GM18517 (cell line): ENCODE measurements around the gene ICE2.
A peak's percentile ranks its signal among the peaks of the same experiment; 100 is the strongest.
"Not testable (repeated sequence)": the region's sequence is repeated elsewhere in the genome, so short reads cannot be mapped to it uniquely, and the experiment has no call there.

Experiments used
- ATAC-seq: cut with Tn5 transposase; IDR thresholded peaks from one replicate; pipeline ENCODE4 v1.9.1; 2021; ENCODE audit warnings: mild to moderate bottlenecking, moderate library complexity; ENCODE audit not compliant: unreplicated experiment

ICE2 gene

DNA sequence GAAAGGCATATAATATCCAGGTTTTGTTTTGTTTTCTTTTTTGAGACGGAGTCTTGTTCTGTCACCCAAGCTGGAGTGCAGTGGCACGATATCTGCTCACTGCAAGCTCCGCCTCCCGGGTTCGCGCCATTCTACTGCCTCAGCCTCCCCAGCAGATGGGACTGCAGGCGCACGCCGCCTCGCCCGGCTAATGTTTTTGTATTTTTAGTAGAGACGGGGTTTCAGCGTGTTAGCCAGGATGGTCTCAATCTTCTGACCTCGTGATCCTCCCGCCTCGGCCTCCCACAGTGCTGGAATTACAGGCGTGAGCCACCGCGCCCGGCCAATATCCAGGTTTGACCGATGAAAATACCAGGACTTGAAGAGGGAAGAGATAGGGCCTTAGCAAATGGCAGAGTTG, 66.1 kb downstream of the ICE2 start:
- not testable (repeated sequence) for ATAC-seq

DNA sequence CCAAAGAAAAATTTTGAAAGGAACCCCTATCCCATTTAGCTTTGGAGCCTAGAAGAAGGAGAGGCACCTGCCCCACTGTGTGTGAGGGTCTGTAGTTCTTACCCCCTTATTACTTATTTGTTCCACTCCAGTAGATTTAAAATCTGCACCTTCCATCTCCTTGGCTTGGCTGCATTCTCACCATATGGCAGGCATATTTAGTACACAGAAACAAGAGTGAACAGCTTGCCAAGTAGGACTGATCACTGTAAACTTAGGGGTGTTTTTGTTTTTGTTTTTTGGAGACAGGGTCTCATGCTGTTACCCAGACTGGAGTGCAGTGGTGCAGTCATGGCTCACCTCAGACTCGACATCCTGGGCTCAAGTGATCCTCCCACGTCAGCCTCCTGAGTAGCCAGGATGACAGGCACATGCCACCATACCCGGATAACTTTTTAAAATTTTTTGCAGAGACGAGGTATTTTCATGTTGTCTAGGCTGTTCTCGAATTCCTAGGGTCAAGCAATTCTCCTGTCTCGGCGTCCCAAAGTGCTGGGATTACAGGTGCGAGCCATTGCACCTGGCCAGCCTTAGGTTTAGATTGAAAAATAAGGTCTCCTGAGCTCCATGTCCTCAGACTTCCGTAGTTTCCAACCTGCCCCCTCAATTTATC, 67.0 kb downstream of the ICE2 start:
- no peak for ATAC-seq

DNA sequence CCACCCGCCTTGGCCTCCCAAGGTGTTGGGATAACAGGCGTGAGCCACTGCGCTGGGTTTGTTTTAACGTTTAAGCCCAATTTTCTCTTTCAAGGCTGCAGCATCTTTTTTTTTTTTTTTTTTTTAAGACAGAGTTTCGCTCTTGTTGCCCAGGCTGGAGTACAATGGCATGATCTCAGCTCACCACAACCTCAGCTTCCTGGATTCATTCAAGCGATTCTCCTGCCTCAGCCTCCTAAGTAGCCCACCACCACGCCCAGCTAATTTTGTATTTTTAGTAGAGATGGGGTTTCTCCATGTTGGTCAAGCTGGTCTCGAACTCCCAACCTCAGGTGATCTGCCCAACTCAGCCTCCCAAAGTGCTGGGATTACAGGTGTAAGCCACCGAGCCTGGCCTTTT, 68.6 kb downstream of the ICE2 start:
- not testable (repeated sequence) for ATAC-seq

DNA sequence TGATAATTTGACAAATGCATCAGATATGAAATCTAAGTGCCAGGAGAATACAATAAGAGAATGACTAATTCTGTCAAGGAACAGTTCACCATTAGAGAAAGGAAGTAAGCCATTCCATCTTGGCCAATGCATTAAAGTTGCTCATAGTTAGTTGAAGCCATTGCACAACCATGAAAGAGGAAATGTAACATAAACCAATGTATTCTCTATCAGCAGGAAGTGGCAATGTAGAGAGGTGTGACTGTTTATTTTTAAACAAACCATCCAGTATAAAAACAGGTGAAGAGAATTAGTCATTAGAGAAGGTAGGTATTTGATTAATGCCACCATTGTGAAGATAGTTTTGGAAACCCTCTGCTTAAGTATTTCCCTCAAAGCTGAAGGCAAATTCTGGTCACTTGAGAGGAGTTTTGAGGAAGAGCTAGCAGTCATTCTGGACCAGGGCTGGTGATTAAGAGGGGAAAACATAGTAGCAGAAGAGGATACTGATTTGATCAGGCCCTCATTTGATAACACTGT, 70.4 kb downstream of the ICE2 start:
- ATAC-seq, result no peak

- ATAC-seq, result no peak
Observed at GRCh38 chr15:60407415-60407805, 71.5 kb downstream of the ICE2 start.

- no peak for ATAC-seq
Observed at GRCh38 chr15:60406513-60407414, 72.2 kb downstream of the ICE2 start.

GRCh38 chr15:60405399-60405798, 73.5 kb downstream of the ICE2 start:
- no peak for ATAC-seq

DNA sequence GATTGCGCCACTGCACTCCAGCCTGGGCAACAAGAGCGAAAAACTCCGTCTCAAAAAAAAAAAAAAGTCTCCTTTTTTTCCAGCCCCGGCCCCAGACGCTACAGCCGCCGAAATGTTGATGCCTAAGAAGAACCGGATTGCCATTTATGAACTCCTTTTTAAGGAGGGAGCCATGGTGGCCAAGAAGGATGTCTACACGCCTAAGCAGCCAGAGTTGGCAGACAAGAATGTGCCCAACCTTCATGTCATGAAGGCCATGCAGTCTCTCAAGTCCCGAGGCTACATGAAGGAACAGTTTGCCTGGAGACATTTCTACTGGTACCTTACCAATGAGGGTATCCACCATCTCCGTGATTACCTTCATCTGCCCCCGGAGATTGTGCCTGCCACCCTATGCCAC, 74.6 kb downstream of the ICE2 start:
- not testable (repeated sequence) for ATAC-seq

DNA sequence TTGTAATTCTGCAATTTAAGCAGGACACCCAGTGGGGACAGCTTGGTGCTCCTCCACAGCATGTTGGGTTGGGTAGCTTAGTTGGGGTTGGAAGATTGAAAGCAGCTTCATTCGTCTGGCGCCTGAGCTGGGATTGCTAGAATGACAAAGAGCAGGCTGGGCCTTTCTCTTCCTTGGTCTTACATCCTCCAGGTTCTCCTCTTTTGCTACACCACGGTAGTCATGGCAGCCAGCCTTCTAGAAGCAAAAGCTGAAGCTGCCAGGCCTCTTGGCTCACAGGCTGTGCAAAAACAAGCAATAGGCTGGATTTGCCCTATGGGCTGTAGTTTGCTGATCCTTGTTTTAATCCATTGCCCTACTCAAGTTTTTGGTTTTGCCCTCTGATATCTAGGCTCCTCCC, 78.0 kb downstream of the ICE2 start:
- ATAC-seq, result no peak

GRCh38 chr15:60399931-60400330, 79.0 kb downstream of the ICE2 start:
- no peak for ATAC-seq

GRCh38 chr15:60399246-60399915, 79.6 kb downstream of the ICE2 start:
- ATAC-seq, result no peak

- ATAC-seq, result peak; percentile 65
Observed at GRCh38 chr15:60397772-60398445, 81.0 kb downstream of the ICE2 start, which contains the start of gene ANXA2. ANXA2 (minus strand) TSS chr15:60397986; CDS start chr15:60386075, 11,911 bp downstream.

DNA sequence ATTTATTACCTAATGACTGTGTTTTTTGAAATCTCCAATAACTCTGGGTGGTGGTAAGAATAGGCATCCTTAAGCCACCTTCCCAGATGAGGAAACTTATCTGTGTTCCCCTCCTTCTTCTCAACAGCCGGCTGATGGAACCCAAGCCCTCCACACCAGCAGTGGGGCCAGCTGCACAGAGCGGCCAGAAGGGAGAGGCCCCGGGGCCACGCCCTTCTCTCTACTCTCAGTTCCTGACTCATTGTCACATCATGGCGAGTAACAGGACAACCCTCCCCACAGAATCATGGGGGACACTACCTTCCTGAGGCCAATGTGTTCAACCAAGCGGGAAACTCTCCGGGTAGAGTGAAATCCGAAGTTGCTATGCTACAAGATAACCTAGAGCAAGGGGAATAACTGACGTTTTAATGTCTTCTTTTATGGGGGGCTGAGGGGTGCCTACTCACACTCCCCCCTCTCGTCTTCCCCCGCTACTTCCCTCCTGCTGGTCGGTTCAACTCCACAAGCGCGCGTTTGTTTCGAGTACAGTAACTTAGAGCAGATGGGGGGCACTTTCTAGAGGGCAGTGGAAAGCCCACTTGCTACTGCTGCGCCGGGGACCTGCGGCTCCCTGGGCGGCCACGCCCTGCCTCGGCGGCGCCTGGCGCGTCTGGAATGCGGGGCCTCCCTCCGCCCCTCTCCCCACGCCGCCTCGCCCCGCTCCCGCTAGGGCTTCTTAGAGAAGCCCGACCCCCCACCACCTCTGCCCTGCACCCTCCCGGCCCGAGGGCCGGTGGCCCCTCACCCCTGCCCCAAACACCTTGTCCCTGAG, 81.8 kb downstream of the ICE2 start:
- ATAC-seq, result peak; percentile 57

DNA sequence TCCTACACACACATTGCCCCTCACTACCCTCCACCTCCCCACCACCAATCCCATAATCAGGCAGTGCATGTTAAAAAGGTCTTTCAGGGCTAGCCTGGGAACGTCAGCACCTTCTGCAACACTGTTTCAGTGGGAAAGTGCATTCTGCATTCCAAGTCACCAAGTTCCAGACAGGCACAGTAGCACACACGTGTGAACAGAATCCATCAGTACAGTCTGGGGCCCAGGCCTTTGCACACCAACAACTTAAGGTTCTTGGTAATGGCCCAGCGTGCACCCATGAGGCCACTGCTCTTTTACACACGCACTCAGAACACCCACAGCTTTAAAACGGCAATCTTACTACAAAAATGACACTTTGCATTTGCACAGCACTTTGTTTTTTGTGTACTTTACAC, 82.4 kb downstream of the ICE2 start:
- ATAC-seq, result no peak

DNA sequence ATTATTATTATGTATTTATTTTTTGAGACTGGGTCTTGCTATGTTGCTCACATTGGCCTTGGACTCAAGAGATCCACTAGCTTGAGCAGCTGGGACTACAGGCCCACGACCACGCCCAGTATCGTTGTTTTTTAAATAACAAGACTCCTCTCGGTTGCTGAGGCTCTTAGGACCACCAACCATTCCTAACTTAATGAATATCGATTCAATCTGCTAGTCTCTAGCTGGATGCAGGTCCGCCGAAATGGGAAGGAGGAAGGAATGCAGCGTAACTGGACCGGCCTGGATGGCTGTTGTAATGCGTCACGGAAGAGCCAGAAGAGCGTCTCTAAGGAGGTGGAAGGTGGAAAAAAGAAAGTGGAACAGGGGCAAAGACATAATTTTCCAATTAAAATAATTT, 82.8 kb downstream of the ICE2 start:
- no peak for ATAC-seq

DNA sequence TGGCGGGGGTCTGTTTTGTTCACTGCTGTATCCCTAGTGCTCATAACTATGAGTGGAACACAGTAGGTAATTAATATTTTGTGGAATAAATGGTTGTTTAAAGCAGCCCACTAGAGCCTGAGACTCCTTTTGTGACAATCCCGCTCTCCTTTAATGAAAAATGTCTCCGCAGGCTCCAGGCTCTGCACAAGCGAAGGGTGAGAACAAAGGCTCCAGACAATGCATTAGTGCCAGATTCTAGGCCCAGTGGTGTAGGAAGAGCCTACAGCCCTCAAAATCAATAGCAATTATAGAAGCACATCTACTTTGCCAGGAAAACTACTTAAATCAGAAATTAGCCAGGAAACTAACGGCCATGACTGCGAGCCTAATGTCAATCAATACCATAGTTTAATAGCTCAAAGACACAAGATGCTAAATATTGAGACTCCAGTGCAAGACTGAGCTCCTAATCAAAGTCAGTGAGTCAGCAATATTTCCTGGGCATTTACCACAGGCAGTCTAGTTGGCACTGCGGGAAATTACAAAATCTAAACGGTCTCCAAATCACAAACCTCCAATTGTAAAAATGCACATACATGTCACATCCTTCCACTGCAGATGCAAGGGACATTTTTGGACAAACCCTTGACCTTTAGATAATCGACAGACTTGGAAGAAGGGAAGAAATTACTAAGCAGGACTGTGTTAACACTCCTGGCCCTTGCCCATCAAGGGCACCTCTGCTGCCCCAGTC, 83.5 kb downstream of the ICE2 start:
- no peak for ATAC-seq

GRCh38 chr15:60394689-60395097, 84.2 kb downstream of the ICE2 start:
- ATAC-seq, result no peak

- no peak for ATAC-seq
Observed at GRCh38 chr15:60392986-60393790, 85.8 kb downstream of the ICE2 start.

DNA sequence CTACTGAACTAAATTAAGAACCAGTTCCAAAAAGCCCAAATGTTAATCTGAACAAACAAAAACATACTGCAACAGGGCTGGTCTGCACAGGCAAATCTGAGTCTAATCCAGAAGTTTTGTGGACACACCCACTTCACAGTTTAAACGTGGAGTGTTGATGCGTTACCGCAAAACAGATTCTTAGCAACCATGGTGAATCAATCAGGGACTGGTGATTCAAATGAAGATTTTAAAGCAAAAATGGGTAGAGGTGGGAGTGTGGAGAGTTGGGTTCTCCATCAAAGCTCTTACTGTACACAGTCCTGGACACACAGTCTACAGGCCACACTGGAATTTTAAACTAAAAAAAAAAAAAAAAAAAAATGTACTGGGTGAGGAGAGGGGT, 86.3 kb downstream of the ICE2 start:
- no peak for ATAC-seq
